ENCODE data around the gene RBBP7.

RBBP7 gene

GRCh38 chrX:16868920-16869319 lies 1.2 kb downstream of the RBBP7 start:
- no peaks in the 10 kb centered on the region for H3K9me3 ChIP-seq (ENCODE audit: insufficient read depth, low read length)
- no peak overlapping the region for H2AFZ ChIP-seq (ENCODE audit: low read depth, low read length, severe bottlenecking)
- H3K27me3 ChIP-seq (ENCODE audit: low read length): no peaks in the 10 kb centered on the region
- H3K9me2 ChIP-seq (replicated peaks; ENCODE audit: insufficient read depth, low read length): no peaks in the 10 kb centered on the region
- peak overlapping the region; percentile 83 for H3K4me2 ChIP-seq (ENCODE audit: low read depth, low read length, poor library complexity, severe bottlenecking)
- no peak for TF ChIP-seq EZH2phosphoT487 (conservative IDR thresholded peaks at IDR 0.05; ENCODE audit: low read length)
- no peak for TF ChIP-seq CTCF (IDR thresholded peaks at IDR 0.05; ENCODE audit: insufficient read depth, low read length, poor library complexity, severe bottlenecking)
- peaks cover 22% of the 10 kb centered on the region; the same call in 1 of the 2 replicates for H4K20me1 ChIP-seq (ENCODE audit: low read depth, low read length)
- H3K27ac ChIP-seq (ENCODE audit: low read depth, low read length): no peak overlapping the region
- peak overlapping the region; percentile 93 for H3K9ac ChIP-seq (ENCODE audit: low read length)
- no peaks in the 10 kb centered on the region for H3F3A ChIP-seq (ENCODE audit: insufficient read depth)
- peak overlapping the region; percentile 85 for H3K4me3 ChIP-seq (ENCODE audit: insufficient read depth, low read length, poor library complexity, severe bottlenecking)
- peaks cover 54% of the 10 kb centered on the region for H3K79me2 ChIP-seq (ENCODE audit: insufficient read depth, low read length)
- peaks cover 11% of the 10 kb centered on the region for H3K36me3 ChIP-seq (ENCODE audit: low read length)

DNA sequence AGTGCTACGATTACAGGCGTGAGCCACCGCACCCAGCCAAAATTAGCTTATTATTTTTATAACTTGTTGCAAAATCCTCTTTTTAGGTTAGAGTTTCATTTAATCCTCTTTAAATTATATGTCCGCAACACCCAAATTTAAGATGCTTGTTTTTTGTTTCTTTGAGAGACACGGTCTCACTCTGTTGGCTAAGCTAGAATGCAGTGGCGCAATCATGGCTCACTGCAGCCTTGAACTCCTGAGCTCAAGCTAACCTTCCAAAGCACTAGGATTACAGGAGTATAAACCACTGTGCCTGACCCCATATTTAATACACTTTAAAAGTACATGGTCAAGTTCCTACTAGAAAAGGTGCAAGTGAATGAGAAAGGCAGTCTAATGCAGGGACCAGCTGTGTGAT lies 2.2 kb downstream of the RBBP7 start:
- peak overlapping the region; percentile 83 for H3K4me2 ChIP-seq (ENCODE audit: low read depth, low read length, poor library complexity, severe bottlenecking)
- no peaks in the 10 kb centered on the region for H3K27me3 ChIP-seq (ENCODE audit: low read length)
- peaks cover 22% of the 10 kb centered on the region; the same call in 1 of the 2 replicates for H4K20me1 ChIP-seq (ENCODE audit: low read depth, low read length)
- no peak overlapping the region for H3K4me3 ChIP-seq (ENCODE audit: insufficient read depth, low read length, poor library complexity, severe bottlenecking)
- H2AFZ ChIP-seq (ENCODE audit: low read depth, low read length, severe bottlenecking): no peak overlapping the region
- H3K79me2 ChIP-seq (ENCODE audit: insufficient read depth, low read length): peaks cover 64% of the 10 kb centered on the region
- no peak for TF ChIP-seq CTCF (IDR thresholded peaks at IDR 0.05; ENCODE audit: insufficient read depth, low read length, poor library complexity, severe bottlenecking)
- no peak for TF ChIP-seq EZH2phosphoT487 (conservative IDR thresholded peaks at IDR 0.05; ENCODE audit: low read length)
- peak overlapping the region; percentile 93; the same call in 1 of the 2 replicates for H3K9ac ChIP-seq (ENCODE audit: low read length)
- H3K9me2 ChIP-seq (replicated peaks; ENCODE audit: insufficient read depth, low read length): no peaks in the 10 kb centered on the region
- no peaks in the 10 kb centered on the region for H3K9me3 ChIP-seq (ENCODE audit: insufficient read depth, low read length)
- H3K27ac ChIP-seq (ENCODE audit: low read depth, low read length): no peak overlapping the region
- no peaks in the 10 kb centered on the region for H3F3A ChIP-seq (ENCODE audit: insufficient read depth)
- peaks cover 12% of the 10 kb centered on the region for H3K36me3 ChIP-seq (ENCODE audit: low read length)

DNA sequence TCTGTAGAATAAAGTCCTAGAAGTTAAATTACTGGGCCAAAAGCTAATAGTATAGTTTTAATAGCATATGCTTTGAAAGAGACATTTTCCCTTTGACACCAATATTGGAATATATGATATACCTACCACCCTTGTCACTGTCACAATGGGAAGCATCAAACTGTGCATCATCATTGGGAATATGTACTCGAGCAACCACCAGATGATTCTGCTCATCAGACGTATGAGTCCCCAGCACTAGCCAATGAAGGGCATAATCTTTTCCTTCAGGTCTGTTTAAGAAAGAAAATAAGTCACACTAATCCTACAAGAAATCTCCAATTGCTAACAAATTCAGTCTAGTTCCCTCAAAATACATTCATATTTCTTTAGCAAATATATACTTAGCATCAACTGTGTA lies 7.3 kb downstream of the RBBP7 start:
- Histone ChIP-seq H3K4me3 (ENCODE audit: insufficient read depth, low read length, poor library complexity, severe bottlenecking) (no peak overlapping the region), H3K27ac (ENCODE audit: low read depth, low read length) (no peak overlapping the region), H3K79me2 (ENCODE audit: insufficient read depth, low read length) (peaks cover 93% of the 10 kb centered on the region), H3K36me3 (ENCODE audit: low read length) (peaks cover 16% of the 10 kb centered on the region; the same call in 1 of the 2 replicates), H4K20me1 (ENCODE audit: low read depth, low read length) (peaks cover 7% of the 10 kb centered on the region; the same call in 1 of the 2 replicates), H3K9me2 (replicated peaks; ENCODE audit: insufficient read depth, low read length) (no peaks in the 10 kb centered on the region), H3K9ac (ENCODE audit: low read length) (no peak overlapping the region), H3K9me3 (ENCODE audit: insufficient read depth, low read length) (no peaks in the 10 kb centered on the region), H2AFZ (ENCODE audit: low read depth, low read length, severe bottlenecking) (no peak overlapping the region), H3K27me3 (ENCODE audit: low read length) (no peaks in the 10 kb centered on the region), H3K4me2 (ENCODE audit: low read depth, low read length, poor library complexity, severe bottlenecking) (no peak overlapping the region), H3F3A (ENCODE audit: insufficient read depth) (no peaks in the 10 kb centered on the region)
- TF ChIP-seq EZH2phosphoT487 (conservative IDR thresholded peaks at IDR 0.05; ENCODE audit: low read length) (no peak), CTCF (IDR thresholded peaks at IDR 0.05; ENCODE audit: insufficient read depth, low read length, poor library complexity, severe bottlenecking) (no peak)

All from SU-DHL-6 (cell line).